GM21423 (cell line): ENCODE measurements around the gene DISP3.

ENCODE experiments used
- ATAC-seq: cut with Tn5 transposase; IDR thresholded peaks from one replicate; pipeline ENCODE4 v1.9.1; 2021; ENCODE audit warnings: mild to moderate bottlenecking, moderate library complexity; ENCODE audit not compliant: unreplicated experiment

DISP3 gene

GRCh38 chr1:11478571-11479374, at the start of gene DISP3:
DISP3 (plus strand) TSS chr1:11479155; CDS start chr1:11500993, 21,838 bp downstream.
- ATAC-seq: peak; percentile 63

- no peak for ATAC-seq
Measured at GRCh38 chr1:11429226-11429625, 49.7 kb upstream of the DISP3 start.

GRCh38 chr1:11429935-11430334, 49.0 kb upstream of the DISP3 start:
- no peak for ATAC-seq

- ATAC-seq: no peak
Measured at GRCh38 chr1:11431941-11432507, 46.9 kb upstream of the DISP3 start.

GRCh38 chr1:11432526-11432925, 46.4 kb upstream of the DISP3 start:
- no peak for ATAC-seq

GRCh38 chr1:11434501-11434900, 44.5 kb upstream of the DISP3 start:
- no peak for ATAC-seq

- ATAC-seq: no peak
Measured at GRCh38 chr1:11434926-11435325, 44.0 kb upstream of the DISP3 start.

GRCh38 chr1:11438996-11439395, 40.0 kb upstream of the DISP3 start:
- ATAC-seq: no peak

GRCh38 chr1:11441211-11441952, 37.6 kb upstream of the DISP3 start:
- no peak for ATAC-seq

GRCh38 chr1:11443043-11443442, 35.9 kb upstream of the DISP3 start:
- ATAC-seq: no peak

- ATAC-seq: no peak
Measured at GRCh38 chr1:11443961-11444658, 34.8 kb upstream of the DISP3 start.

GRCh38 chr1:11444907-11445306, 34.0 kb upstream of the DISP3 start:
- no peak for ATAC-seq

- no peak for ATAC-seq
Measured at GRCh38 chr1:11447903-11448302, 31.1 kb upstream of the DISP3 start.

- ATAC-seq: no peak
Measured at GRCh38 chr1:11448373-11449099, 30.4 kb upstream of the DISP3 start.

- ATAC-seq: no peak
Measured at GRCh38 chr1:11449100-11449403, 29.9 kb upstream of the DISP3 start.

GRCh38 chr1:11450310-11450709, 28.6 kb upstream of the DISP3 start:
- ATAC-seq: no peak

- ATAC-seq: no peak
Measured at GRCh38 chr1:11453742-11454491, 25.0 kb upstream of the DISP3 start.

GRCh38 chr1:11455967-11456570, 22.9 kb upstream of the DISP3 start:
- no peak for ATAC-seq

- no peak for ATAC-seq
Measured at GRCh38 chr1:11456965-11457364, 22.0 kb upstream of the DISP3 start.

GRCh38 chr1:11458811-11459275, 20.1 kb upstream of the DISP3 start:
- ATAC-seq: no peak
